Hematopoietic multipotent progenitor cell treated with erythropoietin and hydrocortisone succinate and interleukin-3 and kit ligand, for 8 days (in vitro differentiated cells): ENCODE measurements around the gene EVC.
A peak's percentile ranks its signal among the peaks of the same experiment; 100 is the strongest.

ENCODE experiments used
- DNase-seq: peaks from one replicate; pipeline ENCODE4 v3.0.0-alpha.2; 2015

EVC gene

DNA sequence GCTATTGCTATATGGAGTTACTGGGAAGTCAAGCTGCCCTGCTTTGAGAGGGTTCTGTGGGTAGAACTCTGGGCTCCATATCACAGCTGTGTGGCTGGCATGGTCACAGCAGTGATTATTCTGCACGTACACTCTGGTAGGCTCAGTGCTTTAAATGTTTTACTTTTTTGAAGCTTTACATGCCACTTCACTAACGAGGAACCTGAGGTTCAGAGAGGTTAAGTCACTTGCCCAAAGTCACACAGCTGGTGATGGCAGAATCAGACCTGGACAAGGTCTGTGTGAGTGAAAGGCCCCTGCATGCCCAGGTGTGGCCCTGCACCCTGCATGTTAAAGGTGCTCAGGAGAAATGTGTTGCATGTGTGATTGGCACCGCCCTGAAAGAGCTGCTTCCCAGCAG is 24.5 kb downstream of the EVC start:
- no peak for DNase-seq

DNA sequence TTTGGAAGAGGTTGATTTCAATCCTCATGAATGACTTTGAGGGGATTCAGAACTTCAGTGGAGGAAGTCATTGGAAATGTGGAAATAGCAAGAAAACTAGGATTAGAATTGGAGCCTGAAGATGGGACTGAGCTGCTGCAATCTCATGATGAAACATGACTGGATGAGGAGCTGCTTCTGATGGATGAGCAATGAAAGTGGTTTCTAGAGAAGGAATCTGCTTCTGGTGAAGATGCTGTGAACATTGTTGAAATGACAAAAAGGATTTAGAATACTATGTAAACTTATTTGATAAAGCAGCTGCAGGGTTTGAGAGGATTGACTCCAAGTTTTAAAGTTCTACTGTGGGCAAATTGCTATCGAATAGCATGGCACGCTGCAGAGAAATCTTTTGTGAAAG is 27.1 kb downstream of the EVC start:
- DNase-seq, result no peak

- DNase-seq, result no peak
Observed at GRCh38 chr4:5742388-5742787, 31.4 kb downstream of the EVC start.

DNA sequence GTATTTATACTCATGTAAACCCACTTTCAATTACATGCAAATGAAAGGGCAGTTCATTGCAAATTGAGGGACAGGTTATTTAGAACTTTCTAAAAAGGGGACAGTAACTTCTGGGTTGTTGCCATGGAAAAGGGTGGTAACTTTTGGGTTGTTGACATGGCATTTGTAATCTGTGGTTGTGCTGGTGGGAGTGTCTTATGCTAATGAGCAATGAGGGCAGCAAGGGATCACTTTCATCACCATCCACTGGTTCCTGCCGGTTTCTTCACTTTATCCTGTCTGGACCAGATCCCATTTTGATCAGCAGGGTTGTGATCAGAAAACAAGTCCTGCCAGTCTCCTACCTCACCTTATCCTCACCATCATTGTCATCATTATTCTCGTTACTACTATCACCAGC is 32.0 kb downstream of the EVC start:
- no peak for DNase-seq

DNA sequence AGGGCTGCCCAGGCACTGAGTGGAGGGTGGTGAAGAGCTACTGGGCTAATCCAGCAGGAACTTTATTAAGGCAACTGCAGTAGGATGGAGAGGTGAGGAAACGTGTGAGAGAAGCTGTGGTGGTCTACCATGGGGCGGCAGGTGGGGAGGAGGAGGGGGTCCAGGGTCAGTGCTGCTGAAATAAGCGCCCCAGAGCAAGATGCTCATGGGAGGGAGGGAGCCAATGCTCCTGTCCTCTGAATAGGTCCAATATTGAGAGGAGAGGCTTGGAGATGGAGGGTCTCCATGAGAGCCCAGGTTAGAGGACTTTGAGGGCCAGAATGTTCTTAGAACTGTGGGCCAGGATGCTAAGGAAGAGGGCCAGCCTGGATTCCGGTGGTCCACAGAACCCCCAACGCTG is 35.2 kb downstream of the EVC start:
- DNase-seq, result no peak

- DNase-seq, result no peak
Observed at GRCh38 chr4:5746829-5747737, 36.1 kb downstream of the EVC start.

DNA sequence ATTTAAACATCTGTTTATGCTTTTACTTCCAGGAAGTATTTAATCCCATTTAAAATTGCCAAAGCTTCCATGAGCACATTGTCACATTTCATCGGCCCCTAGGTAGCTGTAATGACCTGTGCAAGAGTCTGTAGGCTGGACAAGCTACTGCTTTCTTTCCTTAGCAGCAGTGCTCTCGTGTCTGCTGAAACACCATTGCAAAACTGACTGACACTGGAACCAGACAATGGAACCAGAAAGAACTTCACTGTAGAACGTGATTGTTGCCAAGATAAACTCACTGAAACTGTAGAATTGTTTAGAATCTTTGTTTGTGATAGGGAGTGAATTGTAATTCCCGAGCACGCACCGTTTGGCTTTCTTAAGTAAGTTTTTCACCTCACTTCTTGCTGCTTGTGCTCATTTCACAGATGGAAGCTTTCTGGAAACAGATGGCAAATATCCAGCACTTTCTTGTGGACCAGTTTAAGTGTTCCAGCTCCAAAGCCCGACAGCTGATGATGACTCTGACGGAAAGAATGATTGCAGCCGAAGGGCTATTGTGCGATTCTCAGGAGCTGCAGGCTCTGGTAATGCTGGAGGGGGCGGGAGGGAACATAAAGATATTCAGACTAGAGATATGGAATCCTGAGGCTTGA is 36.9 kb downstream of the EVC start:
- DNase-seq, result no peak

DNA sequence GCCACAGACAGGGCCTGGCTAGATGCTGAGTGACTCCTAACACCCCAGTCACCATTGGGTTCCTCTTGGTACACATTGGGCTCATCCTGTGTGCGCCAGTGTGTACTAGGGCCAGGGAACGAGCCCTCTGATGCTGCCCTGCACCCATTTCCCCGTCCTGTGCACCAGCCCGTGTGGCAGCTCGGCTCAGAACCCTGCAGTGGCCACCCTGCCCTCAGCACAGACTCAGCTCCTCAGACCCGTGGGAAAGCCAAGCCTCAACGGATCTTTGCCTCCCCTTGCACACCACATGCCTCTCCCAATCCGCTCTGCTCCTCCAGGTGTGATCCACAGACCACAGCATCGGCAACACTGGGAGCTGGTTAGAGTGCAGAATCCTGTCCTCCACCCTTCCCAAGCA is 38.6 kb downstream of the EVC start:
- no peak for DNase-seq

- DNase-seq, result peak; percentile 4
Observed at GRCh38 chr4:5750052-5750945, 39.3 kb downstream of the EVC start.

- DNase-seq, result no peak
Observed at GRCh38 chr4:5750946-5751665, 40.1 kb downstream of the EVC start.

- DNase-seq, result no peak
Observed at GRCh38 chr4:5751666-5752375, 40.8 kb downstream of the EVC start.

DNA sequence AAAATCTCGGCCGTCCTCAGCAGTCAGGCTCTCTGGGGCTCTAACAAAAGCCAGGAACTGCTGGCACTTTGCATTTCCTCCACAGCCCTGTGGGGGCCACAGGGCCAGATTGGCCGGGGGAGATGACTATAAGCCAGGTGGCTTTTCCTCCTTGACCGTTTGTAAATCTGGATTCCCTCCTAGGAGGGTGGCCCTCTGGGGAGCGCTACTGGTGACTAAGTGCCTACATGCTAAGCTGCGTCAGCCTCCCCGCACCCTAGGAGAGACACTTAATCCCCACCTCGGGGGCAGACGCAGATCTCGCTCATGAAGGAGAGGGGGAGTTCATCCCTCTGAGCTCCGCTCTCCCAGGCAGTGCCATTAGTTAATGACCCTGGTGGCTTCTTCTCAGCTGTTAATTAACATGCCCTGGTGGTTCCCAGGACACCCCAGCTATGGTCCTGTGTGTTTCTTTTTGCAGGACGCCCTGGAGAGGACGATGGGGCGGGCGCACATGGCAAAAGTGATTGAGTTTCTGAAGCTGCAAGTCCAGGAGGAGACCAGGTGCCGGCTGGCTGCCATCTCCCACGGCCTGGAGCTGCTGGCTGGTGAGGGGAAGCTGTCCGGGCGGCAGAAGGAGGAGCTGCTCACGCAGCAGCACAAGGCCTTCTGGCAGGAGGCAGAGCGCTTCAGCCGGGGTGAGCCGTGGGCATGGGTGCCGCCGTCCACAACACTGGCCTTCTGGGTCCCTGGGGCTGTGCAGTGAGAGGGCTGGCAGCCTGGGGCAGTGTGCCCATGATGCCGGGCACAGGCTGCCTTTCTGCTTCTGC is 41.6 kb downstream of the EVC start:
- DNase-seq, result no peak

- DNase-seq, result no peak
Observed at GRCh38 chr4:5753366-5753765, 42.4 kb downstream of the EVC start.

GRCh38 chr4:5753766-5754528 is 42.9 kb downstream of the EVC start:
- no peak for DNase-seq

GRCh38 chr4:5754529-5754881 is 43.5 kb downstream of the EVC start:
- no peak for DNase-seq

GRCh38 chr4:5755161-5755560 is 44.2 kb downstream of the EVC start:
- no peak for DNase-seq

DNA sequence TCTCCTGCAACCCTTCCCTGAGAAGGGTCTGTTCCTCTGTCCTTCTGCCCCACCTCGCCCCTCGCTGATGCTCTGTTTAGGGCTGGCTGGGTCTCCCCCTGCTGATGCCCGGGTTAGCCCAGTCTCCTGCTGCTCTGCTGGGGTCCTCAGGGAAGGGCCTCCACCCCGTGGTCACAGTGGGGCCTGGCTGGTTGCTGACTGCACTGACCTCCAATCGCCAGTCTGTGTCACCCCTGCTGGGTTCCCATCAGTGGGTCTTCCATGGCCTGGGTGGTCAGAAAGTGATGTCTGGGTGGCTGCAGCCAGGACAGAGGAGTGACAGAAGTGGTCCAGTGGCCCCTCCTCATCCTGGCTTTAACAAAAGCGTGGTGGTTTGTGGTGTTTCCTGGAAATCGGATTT is 44.7 kb downstream of the EVC start:
- DNase-seq, result no peak

DNA sequence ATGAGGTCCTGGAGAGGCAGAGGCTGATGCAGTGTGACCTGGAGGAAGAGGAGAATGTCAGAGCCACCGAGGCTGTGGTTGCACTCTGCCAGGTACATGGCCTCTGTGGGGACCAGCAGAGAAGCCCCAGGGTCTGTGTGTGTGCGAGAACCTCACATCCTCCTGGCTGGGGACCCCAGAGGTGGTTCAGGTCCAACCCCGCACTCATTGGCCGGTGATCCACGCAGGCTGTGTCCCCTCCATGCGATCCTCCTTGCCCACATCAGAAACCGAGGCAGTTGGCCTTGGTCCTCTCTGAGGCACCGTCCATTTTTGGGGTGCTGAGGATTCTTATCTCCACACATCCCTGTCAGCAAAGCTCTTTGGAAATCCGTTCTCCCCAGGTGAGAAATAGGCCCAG is 45.3 kb downstream of the EVC start:
- DNase-seq, result no peak

DNA sequence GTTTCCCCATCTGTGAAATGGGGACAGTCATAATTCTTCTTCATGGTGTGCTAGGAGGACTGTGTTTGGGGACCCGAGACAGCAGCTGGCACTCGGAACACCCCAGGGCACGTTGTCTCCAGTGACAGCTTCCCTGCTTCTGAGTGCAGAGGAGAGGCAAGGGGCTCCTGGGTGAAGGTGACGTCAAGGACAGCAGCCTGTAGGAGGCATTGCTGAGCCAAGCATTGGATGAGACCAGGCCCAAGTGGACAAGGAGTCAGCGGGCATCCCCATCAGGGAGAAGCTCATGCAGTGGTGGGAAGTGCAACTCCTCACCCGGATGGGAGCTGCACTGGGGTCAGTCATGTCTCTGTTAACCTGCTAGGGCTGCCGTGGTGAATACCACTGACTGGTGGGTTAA is 46.1 kb downstream of the EVC start:
- DNase-seq, result no peak

GRCh38 chr4:5757536-5757935 is 46.5 kb downstream of the EVC start:
- no peak for DNase-seq

GRCh38 chr4:5757954-5758353 is 47.0 kb downstream of the EVC start:
- DNase-seq, result no peak
